ENCODE measurements around the gene TGM3. TPM values are rescaled to one million over a fixed set of nuclear protein-coding genes. Genes with fewer than 3 reads are reported as not detected.

The TGM3 gene
- total and polyA plus RNA-seq, 5 experiments from 2014 or later = not detected

GRCh38 chr20:2316847-2317495 is 21.2 kb downstream of the TGM3 start:
- peaks cover 2 to 10% (median 5%) of the 10 kb centered on the region in 5 donors for H3K27me3 Mint-ChIP-seq
- H3K9me3 Mint-ChIP-seq = peaks cover 0 to 12% (median 8%) of the 10 kb centered on the region in 9 donors
- H3K36me3 Mint-ChIP-seq = peaks cover 0 to 6% (median 0%) of the 10 kb centered on the region in 3 donors
- H3K27ac Mint-ChIP-seq = no peak overlapping the region
- POLR2A ChIA-PET = no interaction called here
- no peak overlapping the region for H3K4me3 Mint-ChIP-seq
- ATAC-seq = no peak
- H3K4me1 Mint-ChIP-seq = no peaks in the 10 kb centered on the region
- DNase-seq = no peak

- Mint-ChIP-seq H3K4me1 (no peaks in the 10 kb centered on the region), H3K27me3 (peaks cover 12 to 36% (median 25%) of the 10 kb centered on the region in 5 donors), H3K4me3 (no peak overlapping the region), H3K36me3 (peaks cover 0 to 15% (median 0%) of the 10 kb centered on the region in 3 donors), H3K27ac (peak overlapping the region in 1 of 10 donors; percentile 57), H3K9me3 (peaks cover 0 to 17% (median 8%) of the 10 kb centered on the region in 9 donors)
- ATAC-seq (no peak), DNase-seq (no peak)
- POLR2A ChIA-PET = no interaction called here
These were observed 25.2 kb downstream of the TGM3 start for GRCh38 chr20:2320813-2321658.

DNA sequence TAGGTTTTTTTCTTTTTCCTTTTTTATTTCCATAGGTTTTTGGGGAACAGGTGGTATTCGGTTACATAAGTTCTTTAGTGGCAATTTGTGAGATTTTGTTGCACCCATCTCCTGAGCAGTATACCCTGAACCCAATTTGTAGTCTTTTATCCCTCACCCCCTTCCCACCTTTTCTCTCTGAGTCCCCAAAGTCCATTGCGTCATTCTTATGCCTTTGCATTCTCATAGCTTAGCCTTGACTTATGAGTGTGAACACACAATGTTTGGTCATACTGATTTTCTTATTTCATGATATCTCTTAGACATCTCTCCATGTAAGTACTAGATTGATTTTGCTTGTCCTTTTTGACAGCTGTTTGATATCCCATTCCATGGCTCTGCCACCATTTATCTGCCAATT is 27.2 kb downstream of the TGM3 start:
- no peak overlapping the region for H3K4me3 Mint-ChIP-seq
- peaks cover 0 to 17% (median 8%) of the 10 kb centered on the region in 9 donors for H3K9me3 Mint-ChIP-seq
- DNase-seq (no peak), ATAC-seq (no peak)
- H3K4me1 Mint-ChIP-seq = no peaks in the 10 kb centered on the region
- POLR2A ChIA-PET = no interaction called here
- H3K27ac Mint-ChIP-seq = no peak overlapping the region
- peaks cover 10 to 55% (median 34%) of the 10 kb centered on the region in 5 donors for H3K27me3 Mint-ChIP-seq
- H3K36me3 Mint-ChIP-seq = peaks cover 0 to 15% (median 0%) of the 10 kb centered on the region in 3 donors

GRCh38 chr20:2326046-2326445 is 30.2 kb downstream of the TGM3 start:
- DNase-seq (no peak), ATAC-seq (no peak)
- no peaks in the 10 kb centered on the region for H3K4me1 Mint-ChIP-seq
- peaks cover 12 to 48% (median 32%) of the 10 kb centered on the region in 5 donors for H3K27me3 Mint-ChIP-seq
- H3K9me3 Mint-ChIP-seq = peaks cover 0 to 6% (median 0%) of the 10 kb centered on the region in 9 donors
- H3K4me3 Mint-ChIP-seq = no peak overlapping the region
- no peak overlapping the region for H3K27ac Mint-ChIP-seq
- peaks cover 0 to 9% (median 0%) of the 10 kb centered on the region in 3 donors for H3K36me3 Mint-ChIP-seq
- POLR2A ChIA-PET = no interaction called here

GRCh38 chr20:2327620-2328555 is 32.1 kb downstream of the TGM3 start:
- peak overlapping the region in 1 of 10 donors; percentile 14 for H3K27ac Mint-ChIP-seq
- POLR2A ChIA-PET = interaction anchor here (0.6 kb wide), 1 partner anchor 35 kb away, joined by 3 read pairs; no protein-coding TSS in a partner anchor
- peaks cover 0 to 9% (median 0%) of the 10 kb centered on the region in 3 donors for H3K36me3 Mint-ChIP-seq
- peaks cover 0 to 6% (median 0%) of the 10 kb centered on the region in 9 donors for H3K9me3 Mint-ChIP-seq
- no peak for DNase-seq
- H3K4me1 Mint-ChIP-seq = no peaks in the 10 kb centered on the region
- no peak for ATAC-seq
- H3K27me3 Mint-ChIP-seq = peaks cover 9 to 48% (median 32%) of the 10 kb centered on the region in 5 donors
- H3K4me3 Mint-ChIP-seq = no peak overlapping the region

GRCh38 chr20:2329286-2329685 is 33.5 kb downstream of the TGM3 start:
- no peak overlapping the region for H3K4me3 Mint-ChIP-seq
- ATAC-seq (no peak), DNase-seq (no peak)
- no peak overlapping the region for H3K27ac Mint-ChIP-seq
- POLR2A ChIA-PET = no interaction called here
- peaks cover 9 to 43% (median 23%) of the 10 kb centered on the region in 5 donors for H3K27me3 Mint-ChIP-seq
- H3K36me3 Mint-ChIP-seq = peaks cover 0 to 4% (median 0%) of the 10 kb centered on the region in 3 donors
- peaks cover 0 to 2% (median 0%) of the 10 kb centered on the region in 9 donors for H3K9me3 Mint-ChIP-seq
- H3K4me1 Mint-ChIP-seq = peaks cover 0 to 1% (median 0%) of the 10 kb centered on the region in 4 donors

GRCh38 chr20:2330090-2330695 is 34.4 kb downstream of the TGM3 start:
- peak overlapping the region in 1 of 10 donors; percentile 15 for H3K27ac Mint-ChIP-seq
- H3K36me3 Mint-ChIP-seq = no peaks in the 10 kb centered on the region
- H3K27me3 Mint-ChIP-seq = peaks cover 2 to 34% (median 14%) of the 10 kb centered on the region in 5 donors
- H3K4me3 Mint-ChIP-seq = no peak overlapping the region
- POLR2A ChIA-PET = no interaction called here
- ATAC-seq (no peak), DNase-seq (no peak)
- peaks cover 0 to 1% (median 0%) of the 10 kb centered on the region in 4 donors for H3K4me1 Mint-ChIP-seq
- no peaks in the 10 kb centered on the region for H3K9me3 Mint-ChIP-seq

DNA sequence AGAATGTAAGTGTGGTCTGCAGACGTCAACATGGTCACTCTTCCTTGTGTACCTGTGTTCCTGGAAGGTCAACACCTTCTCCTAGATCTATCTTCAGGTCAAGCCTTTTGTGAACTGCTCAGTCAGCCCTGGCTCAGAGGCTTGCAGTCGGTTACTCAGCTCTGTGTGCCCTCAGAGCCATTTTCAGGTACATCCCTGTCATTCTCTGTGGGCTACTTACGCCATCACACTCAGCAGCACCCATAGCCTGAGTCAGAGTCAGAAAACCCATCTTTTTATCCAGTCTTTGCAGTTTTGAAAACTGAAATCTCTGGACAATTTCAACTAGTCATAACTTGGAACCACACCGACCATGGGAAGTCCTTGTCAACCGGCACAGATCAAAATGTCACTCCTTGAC is 35.3 kb downstream of the TGM3 start:
- no peaks in the 10 kb centered on the region for H3K9me3 Mint-ChIP-seq
- DNase-seq = no peak
- H3K27ac Mint-ChIP-seq = no peak overlapping the region

GRCh38 chr20:2331901-2332565 is 36.2 kb downstream of the TGM3 start:
- Mint-ChIP-seq H3K27me3 (peaks cover 0 to 19% (median 10%) of the 10 kb centered on the region in 5 donors), H3K9me3 (no peaks in the 10 kb centered on the region), H3K4me3 (no peak overlapping the region), H3K27ac (no peak overlapping the region), H3K4me1 (peaks cover 0 to 1% (median 0%) of the 10 kb centered on the region in 4 donors), H3K36me3 (no peaks in the 10 kb centered on the region)
- DNase-seq (no peak), ATAC-seq (no peak)
- POLR2A ChIA-PET = no interaction called here

More for the DNA sequence above, 35.3 kb downstream of the TGM3 start:
- peaks cover 1 to 27% (median 11%) of the 10 kb centered on the region in 5 donors for H3K27me3 Mint-ChIP-seq
- POLR2A ChIA-PET = no interaction called here
- H3K36me3 Mint-ChIP-seq = no peaks in the 10 kb centered on the region
- H3K4me1 Mint-ChIP-seq = peaks cover 0 to 1% (median 0%) of the 10 kb centered on the region in 4 donors
- no peak overlapping the region for H3K4me3 Mint-ChIP-seq
- ATAC-seq = no peak

DNA sequence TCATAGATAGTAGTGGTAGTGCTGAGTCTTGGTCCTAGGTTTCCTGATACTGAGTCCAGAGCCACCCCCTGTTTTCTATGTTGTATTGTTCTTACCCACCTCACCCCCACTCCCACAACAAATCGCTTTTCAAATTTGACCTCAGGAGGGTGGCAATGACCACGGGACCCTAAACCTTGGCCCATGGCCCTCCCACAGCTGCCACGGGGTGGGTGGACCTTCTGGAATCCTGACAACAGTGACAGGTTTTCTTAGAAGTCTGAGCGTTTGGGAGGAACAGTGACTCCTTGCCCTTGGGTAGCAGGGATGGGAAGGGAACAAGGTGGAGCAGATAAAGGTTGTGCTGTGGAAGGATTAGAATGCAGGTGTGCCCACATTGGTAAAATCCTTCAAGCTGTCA is 36.9 kb downstream of the TGM3 start:
- Mint-ChIP-seq H3K27me3 (peaks cover 0 to 14% (median 9%) of the 10 kb centered on the region in 5 donors), H3K4me3 (no peak overlapping the region), H3K27ac (no peak overlapping the region), H3K4me1 (peaks cover 0 to 1% (median 0%) of the 10 kb centered on the region in 4 donors), H3K9me3 (no peaks in the 10 kb centered on the region), H3K36me3 (no peaks in the 10 kb centered on the region)
- no peak for DNase-seq
- POLR2A ChIA-PET = no interaction called here
- no peak for ATAC-seq

- Mint-ChIP-seq H3K4me1 (peaks cover 0 to 1% (median 0%) of the 10 kb centered on the region in 4 donors), H3K4me3 (no peak overlapping the region), H3K9me3 (no peaks in the 10 kb centered on the region), H3K36me3 (no peaks in the 10 kb centered on the region), H3K27ac (no peak overlapping the region), H3K27me3 (peaks cover 0 to 10% (median 4%) of the 10 kb centered on the region in 5 donors)
- POLR2A ChIA-PET = no interaction called here
- DNase-seq = peak in 1 of 10 donors; percentile 7
- ATAC-seq = no peak
These were observed 38.0 kb downstream of the TGM3 start for GRCh38 chr20:2333821-2334220.
